Esophagus muscularis mucosa (tissue), 4 donors: ENCODE results near the gene ANO4. TPM values are rescaled to one million over a fixed set of nuclear protein-coding genes. Genes with fewer than 3 reads are reported as not detected.
"Not testable (repeated sequence)": the region's sequence is repeated elsewhere in the genome, so short reads cannot be mapped to it uniquely, and the experiment has no call there.

Experiments used
- DNase-seq: peaks from one replicate; pipeline ENCODE4 v3.0.0-alpha.2; 2017; ENCODE audit errors: extremely low spot score
- H3K27ac ChIP-seq, 4 donors: fragments of 200-600 bp; sonication (generic); replicated peaks in 1 of 4; 1 replicate in 3 of 4; 2 replicates in 1 of 4; pipeline ENCODE4 v1.5.1; 2016 to 2019; ENCODE audit warnings: mild to moderate bottlenecking in 1 of 4
- H3K27me3 ChIP-seq, 4 donors: fragments of 200-600 bp; sonication (generic); one replicate each; pipeline versions ENCODE4 v1.5.1 to v1.6.0; 2016 to 2019
- H3K36me3 ChIP-seq, 4 donors: fragments of 200-600 bp; sonication (generic); one replicate each; pipeline ENCODE4 v1.5.1; 2016 to 2019
- H3K4me1 ChIP-seq, 4 donors: fragments of 200-600 bp; sonication (generic); one replicate each; pipeline ENCODE4 v1.5.1; 2016 to 2019
- H3K4me3 ChIP-seq, 4 donors: fragments of 200-600 bp; sonication (generic); 1 replicate in 2 of 4; 2 replicates in 2 of 4; pipeline ENCODE4 v1.5.1; 2016 to 2019; ENCODE audit warnings: mild to moderate bottlenecking in 4 of 4, moderate library complexity in 1 of 4
- H3K9me3 ChIP-seq, 4 donors: fragments of 200-600 bp; sonication (generic); 1 replicate in 3 of 4; 2 replicates in 1 of 4; pipeline ENCODE4 v1.5.1; 2016 to 2019
- CTCF ChIP-seq, 3 experiments: fragments of 200-600 bp in 2 of 3; fragments of 450-650 bp in 1 of 3; sonication (generic) in 2 of 3; IDR thresholded peaks; one replicate each; pipeline ENCODE4 v1.5.1; 2017 to 2019; ENCODE audit warnings: antibody characterized with exemption in 3 of 3, mild to moderate bottlenecking in 2 of 3, moderate library complexity in 1 of 3
- EP300 ChIP-seq: sonication (generic); formaldehyde crosslinking; IDR thresholded peaks from one replicate; pipeline ENCODE4 v1.6.1; 2017; ENCODE audit warnings: antibody characterized with exemption
- POLR2A ChIP-seq: fragments of 450-650 bp; IDR thresholded peaks from one replicate; pipeline ENCODE4 v1.6.1; 2017; ENCODE audit warnings: antibody characterized with exemption, moderate library complexity, mild to moderate bottlenecking, low read depth
- POLR2AphosphoS5 ChIP-seq, 2 donors: sonication (generic); formaldehyde crosslinking; IDR thresholded peaks; one replicate each; pipeline ENCODE4 v1.6.1; 2017; ENCODE audit warnings: antibody characterized with exemption in 2 of 2
- WGBS: methylation state at CpG from one replicate; pipeline ENCODE4 v1.1.5; 2018; 5-methylcytosine and 5-hydroxymethylcytosine counted together
- intact Hi-C: fragments of 100-400 bp; cut with DNase I; formaldehyde crosslinking; loops from one replicate; pipeline ENCODE4 v1.15.1; 2023
- total RNA-seq, 4 donors: library from RNA; depleted of rRNA; stranded (reverse); fragments of >200 nt; gene quantifications; one replicate each; pipeline versions ENCODE4 v1.1.0 to v1.2.1, GENCODE V29; 2016

The ANO4 gene
- total RNA-seq, 4 donors from 2014 or later: 0.06 to 0.17 TPM; not detected in 2

- intact Hi-C loops: no loop called here
- H3K9me3 ChIP-seq: no peaks in the 10 kb centered on the region
- no peaks in the 10 kb centered on the region for H3K4me1 ChIP-seq
- no peak overlapping the region for H3K4me3 ChIP-seq
- no peaks in the 10 kb centered on the region for H3K36me3 ChIP-seq
- no peaks in the 10 kb centered on the region for H3K27me3 ChIP-seq
- no peak overlapping the region for H3K27ac ChIP-seq
- DNase-seq: no peak
- 88% methylated on average over 6 of the region's 6 CpGs for WGBS
- TF ChIP-seq EP300 (no peak), CTCF (IDR thresholded peaks at IDR 0.05) (no peak), POLR2AphosphoS5 (IDR thresholded peaks at IDR 0.05) (no peak), POLR2A (no peak)
Measured at GRCh38 chr12:101127521-101128219, 333.1 kb downstream of the ANO4 start.

- DNase-seq, intact Hi-C loops, H3K4me1 ChIP-seq, H3K36me3 ChIP-seq, H3K27ac ChIP-seq, H3K27me3 ChIP-seq, H3K4me3 ChIP-seq, H3K9me3 ChIP-seq: not testable (repeated sequence)
- 94% methylated on average over 31 of the region's 35 CpGs for WGBS
Measured at GRCh38 chr12:101145777-101146431, 351.3 kb downstream of the ANO4 start.

- H3K4me3 ChIP-seq: no peak overlapping the region
- peaks cover 0 to 6% (median 0%) of the 10 kb centered on the region in 4 donors for H3K9me3 ChIP-seq
- no peak for TF ChIP-seq POLR2AphosphoS5 (IDR thresholded peaks at IDR 0.05)
- no peak for TF ChIP-seq EP300
- no peak for TF ChIP-seq POLR2A
- H3K36me3 ChIP-seq: no peaks in the 10 kb centered on the region
- WGBS: 73% methylated on average over 4 of the region's 4 CpGs
- no peaks in the 10 kb centered on the region for H3K27me3 ChIP-seq
- H3K4me1 ChIP-seq: no peaks in the 10 kb centered on the region
- intact Hi-C loops: no loop called here
- no peak for DNase-seq
- no peak overlapping the region for H3K27ac ChIP-seq
Measured at GRCh38 chr12:101165319-101165718, 370.7 kb downstream of the ANO4 start.

- DNase-seq: no peak
- WGBS: 65% methylated on average over 5 of the region's 5 CpGs
- Histone ChIP-seq H3K36me3 (no peaks in the 10 kb centered on the region), H3K9me3 (peaks cover 0 to 5% (median 0%) of the 10 kb centered on the region in 4 donors), H3K4me3 (no peak overlapping the region), H3K27me3 (no peaks in the 10 kb centered on the region), H3K4me1 (no peaks in the 10 kb centered on the region), H3K27ac (no peak overlapping the region)
- TF ChIP-seq POLR2AphosphoS5 (IDR thresholded peaks at IDR 0.05) (no peak), EP300 (no peak)
- intact Hi-C loops: no loop called here
Measured at GRCh38 chr12:101166866-101167265, 372.3 kb downstream of the ANO4 start.

- Histone ChIP-seq H3K27ac (no peak overlapping the region), H3K9me3 (no peaks in the 10 kb centered on the region), H3K4me1 (no peaks in the 10 kb centered on the region), H3K27me3 (no peaks in the 10 kb centered on the region), H3K4me3 (no peak overlapping the region), H3K36me3 (no peaks in the 10 kb centered on the region)
- 89% methylated on average over 5 of the region's 5 CpGs for WGBS
- intact Hi-C loops: no loop called here
- DNase-seq: no peak
- no peak for TF ChIP-seq POLR2A
Measured at GRCh38 chr12:101168001-101168400, 373.4 kb downstream of the ANO4 start.

- peaks cover 0 to 3% (median 0%) of the 10 kb centered on the region in 4 donors for H3K9me3 ChIP-seq
- no peaks in the 10 kb centered on the region for H3K4me1 ChIP-seq
- H3K27me3 ChIP-seq: no peaks in the 10 kb centered on the region
- intact Hi-C loops: no loop called here
- no peaks in the 10 kb centered on the region for H3K36me3 ChIP-seq
- DNase-seq: no peak
- no peak overlapping the region for H3K27ac ChIP-seq
- TF ChIP-seq POLR2A (no peak), CTCF (IDR thresholded peaks at IDR 0.05) (no peak), POLR2AphosphoS5 (IDR thresholded peaks at IDR 0.05) (no peak), EP300 (no peak)
- no peak overlapping the region for H3K4me3 ChIP-seq
- WGBS: 88% methylated on average over 2 of the region's 5 CpGs
Measured at GRCh38 chr12:101172316-101172715, 377.7 kb downstream of the ANO4 start.
